Measurements from ENCODE around the gene PTPRN2.
"Not testable (repeated sequence)": the region's sequence is repeated elsewhere in the genome, so short reads cannot be mapped to it uniquely, and the experiment has no call there.

PTPRN2 gene

GRCh38 chr7:158410720-158411119 lies 176.9 kb downstream of the PTPRN2 start:
- DNase-seq = no peak

GRCh38 chr7:158409816-158410330 lies 177.8 kb downstream of the PTPRN2 start:
- DNase-seq = no peak

GRCh38 chr7:158409120-158409519 lies 178.5 kb downstream of the PTPRN2 start:
- DNase-seq = no peak

DNA sequence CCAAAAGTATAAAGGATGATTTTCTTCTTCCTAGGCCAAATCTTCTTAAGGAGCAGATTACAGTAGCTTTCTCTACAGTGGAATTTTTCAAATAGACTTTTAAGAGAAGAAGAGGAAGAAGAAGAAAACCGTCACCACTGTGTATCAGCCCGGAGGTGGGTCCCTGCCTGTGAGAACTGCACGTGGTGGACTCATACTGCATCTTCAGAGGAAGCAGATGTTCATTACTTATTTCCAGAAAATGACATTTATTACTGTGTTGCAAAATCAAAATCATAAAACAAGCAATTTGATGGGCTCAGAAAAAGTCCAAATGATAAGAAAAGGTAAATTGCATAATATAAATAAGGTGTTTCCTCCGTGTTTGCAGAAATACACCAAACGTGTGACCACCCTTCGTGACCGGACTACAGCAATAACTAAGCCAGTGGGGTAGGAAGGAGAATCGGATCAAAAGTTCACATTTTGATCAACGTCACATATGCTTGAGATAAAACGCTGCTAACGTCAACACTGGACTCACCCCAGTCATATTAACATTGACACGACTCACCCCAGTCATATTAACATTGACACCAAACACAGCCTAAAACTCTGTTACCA lies 179.2 kb downstream of the PTPRN2 start:
- DNase-seq = no peak

DNA sequence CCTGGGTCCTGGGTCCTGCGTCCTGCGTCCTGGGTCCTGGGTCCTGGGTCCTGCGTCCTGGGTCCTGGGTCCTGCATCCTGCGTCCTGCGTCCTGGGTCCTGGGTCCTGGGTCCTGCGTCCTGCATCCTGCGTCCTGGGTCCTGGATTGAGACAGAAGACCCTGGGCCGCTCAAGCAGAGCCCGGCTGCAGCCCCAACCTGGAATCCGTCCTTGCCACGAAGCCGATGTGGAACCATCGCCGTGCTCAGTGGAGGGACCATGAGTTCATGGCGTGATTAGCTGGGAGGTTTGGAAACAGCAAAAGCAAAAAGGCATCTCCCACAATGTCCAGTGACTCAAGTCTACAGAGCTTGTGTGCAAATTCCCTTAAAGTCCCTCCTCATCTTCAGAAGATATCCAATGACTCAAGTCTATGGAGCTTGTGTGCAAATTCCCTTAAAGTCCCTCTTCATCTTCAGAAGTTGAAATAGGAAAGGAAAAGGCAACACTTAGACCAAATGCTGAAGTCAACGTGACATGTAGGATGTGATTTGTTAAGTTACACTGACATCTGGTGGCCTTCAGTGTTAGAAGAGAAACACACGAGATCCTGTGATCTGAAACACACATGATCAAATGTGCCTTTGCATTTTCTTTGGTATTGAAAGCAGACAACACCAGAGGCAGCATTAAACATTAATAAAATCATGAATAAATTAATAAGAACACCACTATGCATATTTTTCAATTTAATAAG lies 179.9 kb downstream of the PTPRN2 start:
- no peak for DNase-seq

GRCh38 chr7:158406801-158407200 lies 180.8 kb downstream of the PTPRN2 start:
- DNase-seq = no peak

GRCh38 chr7:158406364-158406763 lies 181.3 kb downstream of the PTPRN2 start:
- no peak for DNase-seq

DNA sequence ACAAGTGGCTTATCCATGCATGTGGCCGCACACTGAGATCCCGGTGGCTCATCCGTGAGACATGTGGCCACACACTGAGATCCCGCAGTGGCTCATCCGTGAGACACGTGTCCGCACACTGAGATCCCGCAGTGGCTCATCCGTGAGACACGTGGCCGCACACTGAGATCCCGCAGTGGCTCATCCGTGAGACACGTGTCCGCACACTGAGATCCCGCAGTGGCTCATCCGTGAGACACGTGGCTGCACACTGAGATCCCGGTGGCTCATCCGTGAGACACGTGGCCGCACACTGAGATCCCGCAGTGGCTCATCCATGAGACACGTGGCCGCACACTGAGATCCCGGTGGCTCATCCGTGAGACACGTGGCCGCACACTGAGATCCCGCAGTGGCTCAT lies 181.9 kb downstream of the PTPRN2 start:
- not testable (repeated sequence) for DNase-seq

- no peak for DNase-seq
Observed at GRCh38 chr7:158405324-158405723, 182.3 kb downstream of the PTPRN2 start.

- DNase-seq = no peak
Observed at GRCh38 chr7:158404031-158404761, 183.4 kb downstream of the PTPRN2 start.

DNA sequence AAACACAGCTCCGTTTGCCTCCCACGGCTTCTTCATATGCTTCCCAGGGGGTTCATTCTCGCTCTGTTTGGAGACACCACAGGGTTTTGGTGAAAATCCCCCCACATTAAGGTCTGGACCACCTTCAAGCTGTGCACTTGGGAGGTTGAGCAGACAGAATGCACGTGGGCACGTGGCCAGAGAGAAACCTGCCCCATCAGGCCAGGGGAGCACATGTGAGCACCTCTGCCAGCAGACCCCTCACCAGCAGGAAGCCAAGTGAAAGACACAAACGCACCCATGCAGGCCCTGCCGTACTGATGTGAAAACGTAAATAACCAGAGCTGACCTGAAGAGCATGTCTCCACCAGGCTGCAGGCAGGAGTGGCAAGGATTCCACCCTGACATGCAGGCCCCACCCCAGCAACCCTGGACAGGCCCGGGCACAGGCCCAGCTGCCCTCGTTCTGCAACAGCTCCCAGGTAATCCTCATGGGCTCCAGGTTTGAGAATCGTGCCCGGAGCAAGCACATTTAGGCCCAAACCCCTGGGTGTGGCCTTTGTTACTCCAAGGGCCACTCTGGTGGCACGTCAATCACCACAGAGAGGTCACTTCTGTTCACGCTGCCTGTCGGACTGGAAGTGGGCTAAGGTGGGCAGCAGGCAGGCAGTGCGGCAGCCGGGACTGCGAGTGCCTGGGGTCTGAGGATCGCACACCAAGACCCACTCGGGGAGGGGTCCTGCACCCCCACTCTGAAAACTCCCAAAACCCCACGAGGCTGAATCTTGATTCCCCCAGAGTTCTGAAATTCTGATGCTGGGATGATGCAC lies 184.4 kb downstream of the PTPRN2 start:
- no peak for DNase-seq

DNA sequence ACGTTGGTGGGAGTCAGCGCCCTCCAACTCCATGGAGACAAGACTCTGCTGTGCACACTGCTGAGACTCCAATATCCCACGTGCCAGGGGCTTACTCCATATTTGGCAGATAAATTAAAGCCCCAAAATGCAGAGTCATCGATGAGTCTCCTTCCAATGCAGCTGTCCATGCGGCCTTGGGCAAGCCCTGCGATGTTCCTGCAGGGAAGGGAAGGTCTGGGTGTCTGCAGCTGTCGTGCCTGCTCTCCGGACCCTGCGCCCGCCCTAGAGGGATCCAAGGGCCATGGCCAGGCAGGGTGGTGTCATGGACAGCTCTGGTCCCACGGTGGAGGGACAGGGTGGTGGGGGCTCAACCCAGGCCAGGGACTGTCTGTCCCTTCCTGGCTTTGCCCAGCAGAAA lies 185.2 kb downstream of the PTPRN2 start:
- DNase-seq = no peak

GRCh38 chr7:158401826-158402225 lies 185.8 kb downstream of the PTPRN2 start:
- DNase-seq = no peak

DNA sequence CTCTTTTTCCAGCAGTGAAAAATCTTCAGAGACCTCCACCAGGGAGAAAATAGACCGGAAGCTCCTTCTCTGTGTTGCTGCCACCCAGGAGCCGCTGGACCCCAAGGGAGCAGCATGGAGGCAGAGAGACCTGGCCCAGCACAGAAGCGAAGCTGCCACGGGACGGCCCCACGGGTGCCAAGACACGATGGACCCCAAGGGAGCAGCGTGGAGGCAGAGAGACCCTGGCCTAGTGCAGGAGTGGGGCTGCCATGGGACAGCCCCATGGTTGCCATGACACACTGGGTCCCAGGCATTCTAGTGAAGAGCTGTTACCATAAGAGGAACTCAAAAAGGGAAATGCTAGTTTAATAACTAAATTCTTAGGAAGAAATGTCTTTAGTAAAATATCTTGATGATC lies 186.3 kb downstream of the PTPRN2 start:
- no peak for DNase-seq

DNA sequence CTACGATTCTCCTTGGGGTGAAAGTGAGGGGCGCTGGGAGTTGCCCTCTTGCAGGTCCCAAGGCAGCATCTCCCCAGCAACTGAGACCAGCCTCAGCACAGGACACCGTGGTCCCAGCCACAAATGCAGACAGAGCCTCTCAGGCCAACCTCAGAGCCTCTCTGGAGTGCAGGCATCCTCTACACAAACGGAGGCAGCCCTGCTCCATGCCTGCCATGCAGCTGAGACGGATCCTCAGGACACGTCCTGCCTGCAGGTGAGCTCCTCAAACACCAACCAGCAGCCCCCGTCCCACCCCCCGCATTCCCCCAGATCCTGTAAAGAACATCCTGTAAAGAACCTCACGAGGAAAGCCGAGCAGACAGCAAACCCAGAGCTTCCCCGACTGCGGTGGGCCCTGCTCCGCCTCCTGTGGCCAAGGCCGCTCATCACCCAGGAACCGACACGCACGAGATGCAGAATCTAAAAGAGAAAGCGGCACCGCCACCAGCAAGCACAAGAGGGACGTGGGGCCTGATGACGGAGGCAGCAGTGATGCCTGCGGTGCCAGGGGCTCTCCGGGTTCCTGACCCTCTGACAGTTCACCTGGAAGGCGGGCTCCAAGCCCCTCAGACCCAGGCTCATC lies 186.9 kb downstream of the PTPRN2 start:
- no peak for DNase-seq

DNA sequence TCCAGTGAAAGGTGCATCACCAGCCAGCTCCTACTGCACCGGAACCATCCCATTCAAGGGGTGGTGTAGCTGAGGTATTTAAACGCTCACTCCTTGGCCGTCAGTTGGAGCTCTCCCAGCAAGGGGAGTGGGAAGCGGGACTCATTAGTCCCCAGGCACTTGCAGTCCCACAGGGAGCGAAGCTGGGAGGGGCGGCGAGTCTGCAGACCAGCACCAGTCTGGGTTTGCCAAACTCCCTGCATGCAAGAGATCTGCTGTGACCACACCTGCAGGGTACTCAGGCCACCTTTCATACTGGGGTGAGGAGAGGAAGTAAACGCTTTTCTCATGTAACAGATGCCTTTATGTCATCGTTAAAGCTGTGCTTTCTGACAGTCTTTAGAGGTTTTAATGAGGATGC lies 187.9 kb downstream of the PTPRN2 start:
- DNase-seq = no peak

- no peak for DNase-seq
Observed at GRCh38 chr7:158398750-158399149, 188.9 kb downstream of the PTPRN2 start.

GRCh38 chr7:158397885-158398284 lies 189.7 kb downstream of the PTPRN2 start:
- no peak for DNase-seq

DNA sequence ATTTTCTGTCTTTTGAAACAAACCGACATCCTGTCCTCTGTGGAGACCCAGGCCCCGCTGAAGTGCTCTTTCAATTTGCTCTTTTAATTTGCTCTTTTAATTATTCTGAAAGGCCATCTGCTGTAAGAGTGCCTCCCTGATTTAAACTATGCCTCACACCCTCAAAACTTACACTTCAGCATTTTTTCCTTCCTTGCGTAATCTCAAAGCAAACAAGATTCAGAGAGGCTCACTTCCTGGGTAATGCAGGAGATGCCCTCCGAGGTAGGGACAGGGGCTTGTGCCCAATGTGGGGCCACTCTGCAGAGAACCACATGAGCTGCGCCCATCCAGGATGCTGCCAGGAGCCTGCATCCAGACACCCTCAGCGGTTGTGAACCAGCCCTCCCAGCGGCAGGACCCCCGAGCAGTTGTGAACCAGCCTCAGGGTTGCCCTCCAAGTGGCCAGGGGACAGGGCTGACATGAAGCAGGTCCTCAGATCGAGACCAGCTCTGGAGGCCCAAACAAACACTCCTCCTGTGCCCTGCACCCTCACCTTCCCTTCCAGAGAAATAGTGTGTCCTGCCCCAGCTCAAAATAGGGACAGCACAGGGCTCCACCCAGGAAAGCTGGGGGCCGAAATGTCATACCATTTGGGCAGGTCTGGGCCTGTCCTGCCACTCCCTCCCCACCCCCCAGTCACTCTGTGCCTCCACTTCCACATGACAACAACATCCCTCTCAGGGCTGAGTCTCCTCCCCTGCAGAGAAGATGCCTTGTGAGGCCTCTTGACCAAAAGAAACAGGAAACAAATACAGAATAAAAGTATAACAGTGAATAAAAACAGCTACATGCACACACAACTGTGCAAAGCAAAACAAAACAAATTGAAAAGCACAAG lies 190.4 kb downstream of the PTPRN2 start:
- no peak for DNase-seq

DNA sequence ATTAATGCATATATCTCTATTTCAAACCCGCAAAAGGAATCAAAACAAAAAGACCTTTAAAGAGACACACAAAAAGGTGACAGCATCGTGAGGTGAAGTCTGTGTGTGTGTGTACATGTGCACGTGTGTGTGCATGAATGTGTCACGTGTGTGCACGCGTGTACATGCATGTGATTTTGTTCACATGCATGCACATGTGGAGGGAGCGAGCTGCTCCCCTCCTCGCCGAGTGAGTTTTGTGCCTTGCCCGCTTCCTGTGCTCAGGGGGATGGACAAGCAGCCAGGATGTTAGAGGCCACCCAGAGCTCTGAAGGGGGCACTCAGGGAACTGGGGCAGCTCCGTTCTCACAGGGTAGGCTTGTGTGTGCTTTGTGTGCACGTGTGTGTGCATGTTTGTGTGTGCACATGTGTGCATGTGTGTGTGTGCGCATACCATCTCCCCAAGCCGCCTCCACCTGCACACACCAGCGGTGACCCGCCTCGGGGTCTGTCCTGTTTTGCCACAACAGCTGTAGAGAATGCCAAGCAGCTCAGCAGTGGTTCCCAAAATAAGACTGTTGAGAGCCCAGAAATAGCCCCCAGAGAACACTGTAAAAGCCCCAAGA lies 191.2 kb downstream of the PTPRN2 start:
- DNase-seq = no peak

DNA sequence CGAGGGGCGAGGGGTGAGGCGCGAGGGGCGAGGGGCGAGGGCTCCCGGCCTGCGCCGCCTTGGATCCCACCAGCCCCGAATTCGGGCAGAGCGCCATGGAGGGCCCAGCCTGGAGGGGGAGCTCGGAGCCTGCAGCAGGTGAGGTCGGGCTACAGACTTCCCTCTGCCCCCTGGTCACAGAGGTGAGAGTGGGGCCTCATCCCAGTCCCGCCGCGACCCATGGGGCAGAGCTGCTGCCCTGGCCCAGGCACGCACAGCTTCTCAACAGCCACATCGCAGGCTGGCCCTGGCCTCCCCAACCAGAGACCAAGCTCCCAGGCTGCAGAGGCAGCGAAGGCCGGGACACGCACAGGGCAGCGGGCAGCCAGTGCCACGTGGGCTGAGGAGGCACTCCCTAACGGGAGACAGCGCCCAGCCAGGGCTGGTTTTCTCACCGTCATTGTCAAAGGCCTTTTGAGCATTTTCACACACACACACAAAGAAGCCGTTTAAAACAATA lies 191.8 kb downstream of the PTPRN2 start:
- no peak for DNase-seq
